HG03442 (cell line): Measurements from ENCODE around the gene UMOD.

ENCODE experiments used
- ATAC-seq: cut with Tn5 transposase; IDR thresholded peaks from one replicate; pipeline ENCODE4 v1.9.1; 2021; ENCODE audit warnings: mild to moderate bottlenecking, moderate library complexity; ENCODE audit not compliant: unreplicated experiment

Gene UMOD

DNA sequence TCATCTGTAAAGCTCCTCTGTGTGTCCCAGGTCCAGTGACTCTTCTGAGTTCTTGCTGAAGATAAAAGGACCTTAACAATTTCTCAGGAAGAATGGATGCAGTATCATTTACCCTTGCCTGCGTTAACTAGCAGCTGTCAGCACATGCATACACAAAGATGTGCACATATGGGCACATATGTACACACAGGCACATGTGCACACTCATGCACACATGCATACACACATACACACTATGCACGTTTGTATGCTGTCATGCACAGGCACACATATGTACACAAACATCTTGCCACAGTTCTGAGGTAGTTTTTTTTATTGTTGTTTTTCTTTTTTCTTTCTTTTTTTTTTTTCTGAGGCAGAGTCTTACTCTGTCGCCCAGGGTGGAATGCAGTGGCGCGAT, 50.1 kb downstream of the UMOD start:
- ATAC-seq = no peak

DNA sequence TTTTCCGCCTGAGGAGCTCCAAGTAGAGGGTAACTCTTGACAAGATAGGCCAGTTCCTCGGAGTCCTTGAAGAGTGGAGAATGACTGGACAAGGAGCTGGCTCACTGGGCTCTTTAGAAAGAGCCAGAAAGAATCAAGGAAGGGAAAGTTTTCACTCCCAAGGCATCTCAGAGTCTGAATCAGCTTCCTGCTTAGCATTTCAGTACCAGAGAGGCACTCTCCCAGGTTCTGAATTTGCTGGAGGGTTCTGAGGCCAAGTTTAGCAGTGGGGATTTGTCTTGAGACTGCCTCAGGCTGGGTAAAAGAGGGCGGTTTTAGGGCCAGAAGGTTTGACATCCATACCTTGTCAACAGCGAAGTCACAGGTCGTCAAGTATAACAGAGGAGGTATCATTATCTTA, 50.7 kb downstream of the UMOD start:
- no peak for ATAC-seq

GRCh38 chr16:20300312-20301097, 52.0 kb downstream of the UMOD start:
- ATAC-seq = no peak

DNA sequence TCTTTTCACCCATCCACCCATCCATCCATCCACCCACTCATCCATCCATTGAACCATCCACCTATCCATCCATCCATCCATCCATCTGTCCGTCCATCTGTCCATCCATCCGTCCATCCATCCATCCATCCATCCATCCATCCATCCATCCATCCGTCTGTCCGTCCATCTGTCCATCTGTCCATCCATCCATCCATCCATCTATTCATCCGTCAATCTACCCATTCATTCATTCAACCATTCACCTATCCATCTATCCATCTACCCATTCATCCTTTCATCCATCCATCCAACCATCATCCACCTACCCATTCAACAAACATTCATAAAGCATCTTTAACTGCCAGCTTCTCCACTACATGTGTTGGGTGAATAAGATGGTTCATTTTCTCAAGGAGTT, 54.1 kb downstream of the UMOD start:
- ATAC-seq = no peak

GRCh38 chr16:20291208-20292206, 61.0 kb downstream of the UMOD start:
- no peak for ATAC-seq

- ATAC-seq = no peak
Observed at GRCh38 chr16:20289571-20289970, 62.9 kb downstream of the UMOD start.

DNA sequence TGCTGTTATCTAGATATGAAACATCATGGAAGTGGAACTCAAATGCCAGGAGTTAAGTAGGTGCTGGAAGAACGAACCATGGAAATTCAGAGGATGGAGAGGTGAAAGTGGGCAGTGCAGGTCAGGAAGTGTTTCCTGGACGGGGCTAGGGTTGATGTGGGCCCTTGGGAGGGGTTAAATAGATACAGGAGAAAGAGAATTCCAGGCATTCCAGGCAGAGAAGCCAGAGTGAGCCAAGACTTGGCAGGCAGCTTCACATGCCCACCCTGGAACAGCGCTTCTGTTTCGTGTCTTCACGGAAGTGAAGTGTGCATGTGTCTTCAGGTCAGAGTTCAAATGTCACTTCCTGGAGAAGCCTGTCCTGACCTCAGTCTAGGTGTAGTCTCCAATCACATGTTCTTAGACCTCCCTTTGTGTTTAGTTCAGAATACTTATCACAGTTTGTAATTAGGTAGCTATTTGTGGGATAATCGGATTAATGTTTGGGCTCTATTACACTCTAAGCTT, 66.5 kb downstream of the UMOD start:
- no peak for ATAC-seq
